Body of pancreas (tissue), 4 donors: ENCODE results near the gene TNIP1. TPM values are rescaled to one million over a fixed set of nuclear protein-coding genes. Genes with fewer than 3 reads are reported as not detected.
A peak's percentile ranks its signal among the peaks of the same experiment; 100 is the strongest.

Source experiments
- ATAC-seq: fragments of 150-250 bp; one replicate; pipeline ENCODE4 v1.9.1; 2016
- DNase-seq, 4 donors: peaks; one replicate each; pipeline ENCODE4 v3.0.0-alpha.2; 2019
- H3K27ac ChIP-seq, 4 donors: fragments of 200-600 bp; sonication (generic); 1 replicate in 3 of 4; 2 replicates in 1 of 4; pipeline versions ENCODE4 v1.5.1 to v1.6.1; 2016 to 2019; ENCODE audit warnings: mild to moderate bottlenecking in 1 of 4, mixed read lengths in 1 of 4, moderate library complexity in 1 of 4
- H3K27me3 ChIP-seq, 2 donors: fragments of 200-600 bp; sonication (generic); one replicate each; pipeline ENCODE4 v1.6.0; 2016; ENCODE audit warnings: mild to moderate bottlenecking in 1 of 2
- H3K36me3 ChIP-seq, 2 donors: fragments of 200-600 bp; sonication (generic); replicated peaks in 1 of 2; 2 replicates each; pipeline ENCODE4 v1.5.1; 2016; ENCODE audit warnings: low read depth in 2 of 2; ENCODE audit not compliant: insufficient read depth in 1 of 2
- H3K4me1 ChIP-seq: fragments of 200-600 bp; sonication (generic); one replicate; pipeline ENCODE4 v1.6.0; 2016
- H3K4me3 ChIP-seq, 2 donors: fragments of 200-600 bp; sonication (generic); 1 replicate in 1 of 2; 2 replicates in 1 of 2; pipeline ENCODE4 v1.5.1; 2016 to 2019
- H3K9me3 ChIP-seq, 3 donors: fragments of 200-600 bp; sonication (generic); 1 replicate in 2 of 3; 2 replicates in 1 of 3; pipeline ENCODE4 v1.5.1; 2016
- CTCF ChIP-seq, 7 experiments: fragments of 450-650 bp in 4 of 7; fragments of 200-600 bp in 3 of 7; sonication (generic) in 3 of 7; IDR thresholded peaks; one replicate each; pipeline ENCODE4 v1.5.1; 2016 to 2019; ENCODE audit warnings: antibody characterized with exemption in 7 of 7
- POLR2A ChIP-seq, 3 donors: fragments of 450-650 bp; IDR thresholded peaks; one replicate each; pipeline ENCODE4 v1.6.1; 2016; ENCODE audit warnings: antibody characterized with exemption in 3 of 3, mild to moderate bottlenecking in 2 of 3
- WGBS, 2 donors: methylation state at CpG; one replicate each; pipeline ENCODE4 v1.1.5; 2017; 5-methylcytosine and 5-hydroxymethylcytosine counted together
- intact Hi-C: fragments of 100-400 bp; cut with DNase I; formaldehyde crosslinking; loops from one replicate; pipeline ENCODE4 v1.15.1; 2023
- total RNA-seq, 2 donors: library from RNA; depleted of rRNA; stranded (reverse); fragments of >200 nt; gene quantifications; one replicate each; pipeline ENCODE4 v1.1.0, GENCODE V29; 2016

The TNIP1 gene
- total RNA-seq, 2 donors from 2014 or later = 89.3 to 111 TPM

GRCh38 chr5:151002681-151003502 is 77.9 kb downstream of the TNIP1 start:
- H3K4me1 ChIP-seq = peaks cover 4% of the 10 kb centered on the region
- WGBS, 2 donors = 87% methylated on average over 9 of the region's 9 CpGs
- DNase-seq (no peak), ATAC-seq (no peak)
- intact Hi-C loops = no loop called here
- no peak for TF ChIP-seq POLR2A (IDR thresholded peaks at IDR 0.05)
- TF ChIP-seq CTCF (IDR thresholded peaks at IDR 0.05) = no peak
- no peak overlapping the region for H3K4me3 ChIP-seq
- H3K9me3 ChIP-seq = no peaks in the 10 kb centered on the region
- H3K36me3 ChIP-seq = no peaks in the 10 kb centered on the region
- H3K27me3 ChIP-seq = no peaks in the 10 kb centered on the region
- no peak overlapping the region for H3K27ac ChIP-seq

- peak in 6 of 7 experiments; percentile 18 to 59 (median 48) for TF ChIP-seq CTCF (IDR thresholded peaks at IDR 0.05)
- no peak for TF ChIP-seq POLR2A (IDR thresholded peaks at IDR 0.05)
- no peak overlapping the region for H3K4me3 ChIP-seq
- H3K36me3 ChIP-seq = no peaks in the 10 kb centered on the region
- peaks cover 4% of the 10 kb centered on the region for H3K4me1 ChIP-seq
- H3K9me3 ChIP-seq = no peaks in the 10 kb centered on the region
- intact Hi-C loops = no loop called here
- no peaks in the 10 kb centered on the region for H3K27me3 ChIP-seq
- WGBS, 2 donors = 42 to 43% methylated on average over 2 of the region's 2 CpGs
- no peak overlapping the region for H3K27ac ChIP-seq
- ATAC-seq (no peak), DNase-seq (no peak)
These were observed 78.6 kb downstream of the TNIP1 start for GRCh38 chr5:151002250-151002649.

GRCh38 chr5:151001436-151001835 is 79.4 kb downstream of the TNIP1 start:
- H3K4me3 ChIP-seq = no peak overlapping the region
- intact Hi-C loops = no loop called here
- H3K36me3 ChIP-seq = no peaks in the 10 kb centered on the region
- ATAC-seq (no peak), DNase-seq (no peak)
- peaks cover 4% of the 10 kb centered on the region for H3K4me1 ChIP-seq
- TF ChIP-seq CTCF (IDR thresholded peaks at IDR 0.05) (no peak), POLR2A (IDR thresholded peaks at IDR 0.05) (no peak)
- H3K27ac ChIP-seq = no peak overlapping the region
- H3K9me3 ChIP-seq = no peaks in the 10 kb centered on the region
- 85 to 94% methylated on average over 4 of the region's 4 CpGs for WGBS, 2 donors
- H3K27me3 ChIP-seq = no peaks in the 10 kb centered on the region

- WGBS, 2 donors = 31 to 35% methylated on average over 6 to 7 of the region's 7 CpGs
- no peak for TF ChIP-seq CTCF (IDR thresholded peaks at IDR 0.05)
- TF ChIP-seq POLR2A (IDR thresholded peaks at IDR 0.05) = no peak
- DNase-seq = peak in 3 of 4 donors; percentile 55 to 68 (median 67)
These were observed 81.0 kb downstream of the TNIP1 start for GRCh38 chr5:150999704-151000442.

More at GRCh38 chr5:150999704-151000442, 81.0 kb downstream of the TNIP1 start:
- H3K27me3 ChIP-seq = no peaks in the 10 kb centered on the region
- ATAC-seq = no peak
- H3K9me3 ChIP-seq = no peaks in the 10 kb centered on the region
- no peaks in the 10 kb centered on the region for H3K36me3 ChIP-seq
- no peak overlapping the region for H3K4me3 ChIP-seq
- no peak overlapping the region for H3K27ac ChIP-seq
- intact Hi-C loops = no loop called here
- H3K4me1 ChIP-seq = peaks cover 4% of the 10 kb centered on the region
